MCF 10A (cell line): ENCODE data around the gene MED13L. TPM values are rescaled to one million over a fixed set of nuclear protein-coding genes. Genes with fewer than 3 reads are reported as not detected.

Source experiments
- BruUV-seq: library from RNA; stranded (reverse); fragments of 400-500 nt; replicated peaks from 2 replicates; lab custom pipeline; 2021; lab: Mats Ljungman, UMichigan
- CTCF ChIA-PET: fragments of 300-600 bp; sonication (Branson Sonifier 250); formaldehyde crosslinking; extraction: SDS; loops from one replicate; lab custom pipeline; 2021; ENCODE audit warnings: antibody characterized with exemption, inconsistent platforms; lab: Yijun Ruan, JAX
- POLR2A ChIA-PET: fragments of 300-600, 350-650 bp; sonication (Branson Sonifier 250); formaldehyde crosslinking; extraction: SDS; loops from one replicate; lab custom pipeline; 2020; ENCODE audit warnings: antibody characterized with exemption, inconsistent platforms; lab: Yijun Ruan, JAX
- DNase-seq: peaks from one replicate; pipeline ENCODE4 v3.0.0-alpha.2; 2018; ENCODE audit not compliant: unreplicated experiment
- H3K27ac Mint-ChIP-seq: one replicate; pipeline ENCODE4 v1.8.0; 2022; ENCODE audit warnings: mild to moderate bottlenecking, low read depth, mixed read lengths; ENCODE audit not compliant: unreplicated experiment
- H3K27me3 Mint-ChIP-seq: one replicate; pipeline ENCODE4 v1.8.0; 2022; ENCODE audit warnings: mixed read lengths; ENCODE audit not compliant: insufficient read depth, unreplicated experiment
- H3K36me3 Mint-ChIP-seq: one replicate; pipeline ENCODE4 v1.8.0; 2022; ENCODE audit warnings: mild to moderate bottlenecking, moderate library complexity, mixed read lengths; ENCODE audit not compliant: insufficient read depth, unreplicated experiment
- H3K4me1 Mint-ChIP-seq: one replicate; pipeline ENCODE4 v1.8.0; 2022; ENCODE audit warnings: mixed read lengths; ENCODE audit not compliant: insufficient read depth, unreplicated experiment
- H3K4me3 Mint-ChIP-seq: one replicate; pipeline ENCODE4 v1.8.0; 2022; ENCODE audit warnings: mild to moderate bottlenecking, moderate library complexity, mixed read lengths; ENCODE audit not compliant: unreplicated experiment
- H3K9me3 Mint-ChIP-seq: one replicate; pipeline ENCODE4 v1.8.0; 2022; ENCODE audit warnings: mixed read lengths; ENCODE audit not compliant: unreplicated experiment
- intact Hi-C: fragments of 100-400 bp; cut with micrococcal nuclease; formaldehyde crosslinking; loops from 2 replicates; pipeline ENCODE4 v1.14.1; 2022
- total RNA-seq: library from RNA; stranded (reverse); gene quantifications from 2 replicates; pipeline ENCODE4 v1.2.3, GENCODE V29; 2022
- TF ChIP-seq, protein P1 (sequence below): fragments of 200-600 bp; IDR thresholded peaks from one replicate; pipeline ENCODE4 v1.8.0; 2022; ENCODE audit warnings: antibody characterized with exemption, mild to moderate bottlenecking; ENCODE audit not compliant: unreplicated experiment

The MED13L gene
- total RNA-seq, 1 experiment from 2014 or later, result 91.6 TPM

DNA sequence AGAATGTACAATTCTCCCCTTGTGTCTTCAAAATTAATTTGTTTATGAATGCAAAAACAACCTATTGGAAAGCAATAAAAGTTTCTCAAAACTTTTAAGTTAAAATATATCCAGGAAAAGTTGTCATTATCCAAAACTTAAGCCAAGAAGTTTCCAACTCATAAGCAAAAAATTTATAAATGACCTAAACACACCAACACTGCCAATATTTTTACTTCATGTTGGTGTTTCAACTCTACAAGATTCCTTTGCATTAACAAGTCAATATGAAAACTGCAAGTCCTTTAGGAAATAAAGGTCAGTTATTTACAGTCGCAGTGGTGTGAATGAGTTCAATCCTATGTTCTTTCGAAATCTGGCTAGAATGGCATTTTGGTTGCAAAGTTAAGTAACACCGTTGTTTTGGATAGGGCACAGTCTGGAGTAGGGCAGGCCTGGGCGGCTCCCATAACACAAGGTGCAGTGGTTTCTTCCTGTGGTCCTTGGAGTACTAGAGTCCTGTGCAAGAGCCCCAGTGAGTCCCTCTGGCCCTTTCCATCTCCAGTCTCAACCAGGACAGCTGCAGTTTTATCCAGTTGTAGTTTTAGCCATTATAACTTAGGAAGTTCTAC, 151.4 kb downstream of the MED13L start:
- TF ChIP-seq, protein P1, sequence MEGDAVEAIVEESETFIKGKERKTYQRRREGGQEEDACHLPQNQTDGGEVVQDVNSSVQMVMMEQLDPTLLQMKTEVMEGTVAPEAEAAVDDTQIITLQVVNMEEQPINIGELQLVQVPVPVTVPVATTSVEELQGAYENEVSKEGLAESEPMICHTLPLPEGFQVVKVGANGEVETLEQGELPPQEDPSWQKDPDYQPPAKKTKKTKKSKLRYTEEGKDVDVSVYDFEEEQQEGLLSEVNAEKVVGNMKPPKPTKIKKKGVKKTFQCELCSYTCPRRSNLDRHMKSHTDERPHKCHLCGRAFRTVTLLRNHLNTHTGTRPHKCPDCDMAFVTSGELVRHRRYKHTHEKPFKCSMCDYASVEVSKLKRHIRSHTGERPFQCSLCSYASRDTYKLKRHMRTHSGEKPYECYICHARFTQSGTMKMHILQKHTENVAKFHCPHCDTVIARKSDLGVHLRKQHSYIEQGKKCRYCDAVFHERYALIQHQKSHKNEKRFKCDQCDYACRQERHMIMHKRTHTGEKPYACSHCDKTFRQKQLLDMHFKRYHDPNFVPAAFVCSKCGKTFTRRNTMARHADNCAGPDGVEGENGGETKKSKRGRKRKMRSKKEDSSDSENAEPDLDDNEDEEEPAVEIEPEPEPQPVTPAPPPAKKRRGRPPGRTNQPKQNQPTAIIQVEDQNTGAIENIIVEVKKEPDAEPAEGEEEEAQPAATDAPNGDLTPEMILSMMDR, result no peak
- Mint-ChIP-seq H3K4me1 (peaks cover 41% of the 10 kb centered on the region), H3K27ac (no peak overlapping the region), H3K4me3 (no peak overlapping the region), H3K9me3 (no peaks in the 10 kb centered on the region), H3K27me3 (no peaks in the 10 kb centered on the region), H3K36me3 (peaks cover 7% of the 10 kb centered on the region)
- intact Hi-C loops, result no loop called here
- ChIA-PET POLR2A (interaction anchor here (0.7 to 1.8 kb wide), 6 partner anchors 8 to 864 kb away, joined by 3 to 5 read pairs (median 3); no protein-coding TSS in a partner anchor), CTCF (interaction anchor here (0.6 kb wide), 1 partner anchor 9 kb away, joined by 3 read pairs; no protein-coding TSS in a partner anchor)
- DNase-seq, result peak; percentile 82
- no TSS peak for BruUV-seq

DNA sequence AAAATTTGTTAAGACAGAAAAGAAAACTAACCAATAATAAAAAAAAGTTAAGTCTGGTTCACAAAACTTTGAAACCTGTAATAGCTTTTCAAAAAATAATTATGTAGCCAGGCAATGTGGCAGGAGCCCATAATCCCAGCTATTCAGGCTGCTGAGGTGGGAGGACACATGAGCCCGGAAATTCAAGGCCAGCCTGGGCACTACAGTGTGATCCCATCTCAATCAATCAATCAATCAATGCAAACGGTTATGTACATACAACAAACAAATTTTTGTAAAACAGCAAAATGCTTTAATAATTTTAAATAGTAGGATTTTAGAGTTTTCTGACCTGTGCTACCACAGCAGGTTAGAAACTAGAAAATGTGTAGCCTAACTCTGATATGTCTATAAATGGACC, 152.4 kb downstream of the MED13L start:
- no peak for DNase-seq
- BruUV-seq, result no TSS peak
- Mint-ChIP-seq H3K36me3 (peaks cover 7% of the 10 kb centered on the region), H3K27me3 (no peaks in the 10 kb centered on the region), H3K4me3 (no peak overlapping the region), H3K4me1 (peaks cover 42% of the 10 kb centered on the region), H3K9me3 (no peaks in the 10 kb centered on the region), H3K27ac (no peak overlapping the region)
- intact Hi-C loops, result no loop called here
- TF ChIP-seq, protein P1, result no peak
- ChIA-PET POLR2A (interaction anchor here (0.7 to 1.8 kb wide), 7 partner anchors 9 to 81 kb away, joined by 3 to 5 read pairs (median 3); no protein-coding TSS in a partner anchor), CTCF (interaction anchor here (0.6 to 1.5 kb wide), 3 partner anchors 10 to 475 kb away, joined by 3 to 7 read pairs (median 3); no protein-coding TSS in a partner anchor)

- peak; percentile 69 for DNase-seq
- no TSS peak for BruUV-seq
- ChIA-PET CTCF (interaction anchor here (0.6 to 1.5 kb wide), 2 partner anchors 330 to 476 kb away, joined by 3 read pairs; no protein-coding TSS in a partner anchor), POLR2A (interaction anchor here (0.6 to 3.0 kb wide), 10 partner anchors 10 to 152 kb away, joined by 3 to 17 read pairs (median 3); no protein-coding TSS in a partner anchor)
- TF ChIP-seq, protein P1, result no peak
- no peaks in the 10 kb centered on the region for H3K27me3 Mint-ChIP-seq
- no peaks in the 10 kb centered on the region for H3K9me3 Mint-ChIP-seq
- intact Hi-C loops, result no loop called here
- peak overlapping the region; percentile 7 for H3K27ac Mint-ChIP-seq
- peaks cover 7% of the 10 kb centered on the region for H3K36me3 Mint-ChIP-seq
- H3K4me3 Mint-ChIP-seq, result peak overlapping the region; percentile 52
- H3K4me1 Mint-ChIP-seq, result peaks cover 42% of the 10 kb centered on the region
Observed at GRCh38 chr12:116123451-116124258, 153.8 kb downstream of the MED13L start.

DNA sequence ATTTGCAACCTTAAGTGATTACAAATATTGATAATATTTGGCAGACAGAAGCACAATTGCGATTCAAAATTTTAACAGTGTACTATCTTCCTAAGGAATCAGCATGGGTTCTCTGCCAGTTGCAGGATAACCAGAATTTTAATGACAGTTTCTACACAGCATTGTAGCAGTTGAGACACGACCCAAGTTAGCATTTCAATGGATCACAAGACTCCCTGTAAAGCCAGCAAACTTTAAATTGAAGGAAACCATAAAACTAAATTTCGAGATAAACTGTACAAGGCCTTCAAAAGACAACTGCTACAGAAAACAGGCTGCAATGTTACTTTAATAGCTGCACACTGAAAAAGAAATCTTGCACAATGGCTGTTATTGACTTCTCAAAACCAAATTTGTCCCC, 154.9 kb downstream of the MED13L start:
- peaks cover 2% of the 10 kb centered on the region for H3K36me3 Mint-ChIP-seq
- TF ChIP-seq, protein P1, result no peak
- no TSS peak for BruUV-seq
- intact Hi-C loops, result no loop called here
- H3K4me1 Mint-ChIP-seq, result peaks cover 42% of the 10 kb centered on the region
- ChIA-PET CTCF (no interaction called here), POLR2A (interaction anchor here (0.9 to 3.0 kb wide), 6 partner anchors 8 to 153 kb away, joined by 3 to 17 read pairs (median 4); no protein-coding TSS in a partner anchor)
- no peaks in the 10 kb centered on the region for H3K9me3 Mint-ChIP-seq
- no peak for DNase-seq
- H3K27me3 Mint-ChIP-seq, result no peaks in the 10 kb centered on the region
- H3K4me3 Mint-ChIP-seq, result no peak overlapping the region
- H3K27ac Mint-ChIP-seq, result no peak overlapping the region
